IPS DF 6.9 (cell line): Measurements from ENCODE around the gene NARF.
A peak's percentile ranks its signal among the peaks of the same experiment; 100 is the strongest.
"Not testable (repeated sequence)": the region's sequence is repeated elsewhere in the genome, so short reads cannot be mapped to it uniquely, and the experiment has no call there.

Experiments
- DNase-seq: peaks from one replicate; pipeline ENCODE4 v3.0.0-alpha.2; 2013; ENCODE audit warnings: low read depth, low spot score
- H3K27ac ChIP-seq: one replicate; pipeline ENCODE4 v1.5.1; 2013; ENCODE audit warnings: low read length, control low read depth
- H3K27me3 ChIP-seq: 2 replicates; pipeline ENCODE4 v1.6.1; 2013; ENCODE audit warnings: mild to moderate bottlenecking, low read length; ENCODE audit not compliant: control insufficient read depth, insufficient read depth
- H3K36me3 ChIP-seq: 2 replicates; pipeline ENCODE4 v1.6.1; 2013; ENCODE audit warnings: low read length; ENCODE audit not compliant: control insufficient read depth, insufficient read depth
- H3K4me1 ChIP-seq: 2 replicates; pipeline ENCODE4 v1.6.1; 2013; ENCODE audit warnings: low read length; ENCODE audit not compliant: control insufficient read depth, insufficient read depth
- H3K4me3 ChIP-seq: 2 replicates; pipeline ENCODE4 v1.5.1; 2013; ENCODE audit warnings: mild to moderate bottlenecking, low read length
- H3K9me3 ChIP-seq: 2 replicates; pipeline ENCODE4 v1.6.1; 2013; ENCODE audit warnings: low read length, inconsistent platforms; ENCODE audit not compliant: control insufficient read depth, insufficient read depth
- WGBS: extraction: QIAGEN DNeasy Blood & Tissue Kit; methylation state at CpG from one replicate; pipeline ENCODE4 v1.1.7; 2013; ENCODE audit warnings: mixed read lengths, missing lambda C conversion rate; ENCODE audit not compliant: insufficient read length, insufficient coverage; 5-methylcytosine and 5-hydroxymethylcytosine counted together

The NARF gene

GRCh38 chr17:82446649-82447048 is 11.9 kb upstream of the NARF start:
- no peaks in the 10 kb centered on the region for H3K4me1 ChIP-seq
- no CpG with 5 or more reads among the region's 12 CpGs for WGBS
- no peak overlapping the region for H3K27ac ChIP-seq
- no peak overlapping the region for H3K4me3 ChIP-seq
- peaks cover 20% of the 10 kb centered on the region for H3K36me3 ChIP-seq
- no peaks in the 10 kb centered on the region for H3K27me3 ChIP-seq
- no peak for DNase-seq
- no peaks in the 10 kb centered on the region for H3K9me3 ChIP-seq

- no peaks in the 10 kb centered on the region for H3K9me3 ChIP-seq
- no peaks in the 10 kb centered on the region for H3K27me3 ChIP-seq
- no peak for DNase-seq
- no CpG with 5 or more reads among the region's 11 CpGs for WGBS
- H3K36me3 ChIP-seq = peaks cover 17% of the 10 kb centered on the region
- H3K27ac ChIP-seq = no peak overlapping the region
- H3K4me3 ChIP-seq = no peak overlapping the region
- H3K4me1 ChIP-seq = no peaks in the 10 kb centered on the region
These were observed 10.7 kb upstream of the NARF start for GRCh38 chr17:82447876-82448275.

GRCh38 chr17:82449131-82449882 is 9.2 kb upstream of the NARF start:
- Histone ChIP-seq H3K36me3 (peaks cover 4% of the 10 kb centered on the region; the same call in 1 of the 2 replicates), H3K27ac (no peak overlapping the region), H3K27me3 (no peaks in the 10 kb centered on the region), H3K4me3 (no peak overlapping the region), H3K9me3 (no peaks in the 10 kb centered on the region), H3K4me1 (no peaks in the 10 kb centered on the region)
- DNase-seq = no peak
- no CpG with 5 or more reads among the region's 30 CpGs for WGBS

GRCh38 chr17:82449883-82450356 is 8.6 kb upstream of the NARF start:
- H3K36me3 ChIP-seq = no peaks in the 10 kb centered on the region
- peak overlapping the region; percentile 91 for H3K4me3 ChIP-seq
- H3K27me3 ChIP-seq = no peaks in the 10 kb centered on the region
- no peaks in the 10 kb centered on the region for H3K9me3 ChIP-seq
- DNase-seq = no peak
- WGBS = no CpG with 5 or more reads among the region's 18 CpGs
- no peaks in the 10 kb centered on the region for H3K4me1 ChIP-seq
- no peak overlapping the region for H3K27ac ChIP-seq

- WGBS = no CpG with 5 or more reads among the region's 91 CpGs
These were observed 8.0 kb upstream of the NARF start, which contains the start of gene CYBC1 for GRCh38 chr17:82450357-82451106. CYBC1 (minus strand) TSS chr17:82450752; CDS start chr17:82449254, 1,498 bp downstream.

GRCh38 chr17:82452162-82452561 is 6.4 kb upstream of the NARF start:
- Histone ChIP-seq H3K4me3 (no peak overlapping the region), H3K36me3 (no peaks in the 10 kb centered on the region), H3K4me1 (no peaks in the 10 kb centered on the region), H3K27ac (no peak overlapping the region), H3K27me3 (no peaks in the 10 kb centered on the region), H3K9me3 (no peaks in the 10 kb centered on the region)
- WGBS = no CpG with 5 or more reads among the region's 3 CpGs
- DNase-seq = no peak

More at GRCh38 chr17:82450357-82451106, 8.0 kb upstream of the NARF start, which contains the start of gene CYBC1:
- Histone ChIP-seq H3K36me3 (no peaks in the 10 kb centered on the region), H3K9me3 (no peaks in the 10 kb centered on the region), H3K4me1 (no peaks in the 10 kb centered on the region), H3K4me3 (peak within 1 kb of the TSS; percentile 91), H3K27ac (no peak within 1 kb of the TSS), H3K27me3 (no peaks in the 10 kb centered on the region)
- peak; percentile 48 for DNase-seq

- not testable (repeated sequence) for H3K4me1 ChIP-seq, DNase-seq, H3K4me3 ChIP-seq, H3K27ac ChIP-seq, H3K9me3 ChIP-seq, H3K27me3 ChIP-seq, H3K36me3 ChIP-seq
- WGBS = no CpG with 5 or more reads among the region's 7 CpGs
These were observed 5.4 kb upstream of the NARF start for GRCh38 chr17:82453151-82453550.

GRCh38 chr17:82453706-82454105 is 4.8 kb upstream of the NARF start:
- WGBS = no CpG with 5 or more reads among the region's 21 CpGs
- not testable (repeated sequence) for H3K36me3 ChIP-seq

GRCh38 chr17:82457073-82457928 is 1.2 kb upstream of the NARF start:
- DNase-seq = no peak
- WGBS = no CpG with 5 or more reads among the region's 10 CpGs
- Histone ChIP-seq H3K27ac (no peak overlapping the region), H3K4me1 (0 out of 2 replicates have a peak, but pooled peaks cover 1% of the 10 kb centered on the region), H3K36me3 (peaks cover 4% of the 10 kb centered on the region; the same call in 1 of the 2 replicates), H3K4me3 (no peak overlapping the region; the same call in 1 of the 2 replicates), H3K27me3 (no peaks in the 10 kb centered on the region), H3K9me3 (no peaks in the 10 kb centered on the region)

More at GRCh38 chr17:82453706-82454105, 4.8 kb upstream of the NARF start:
- not testable (repeated sequence) for H3K27ac ChIP-seq, H3K27me3 ChIP-seq, DNase-seq, H3K4me3 ChIP-seq, H3K9me3 ChIP-seq, H3K4me1 ChIP-seq

- Histone ChIP-seq H3K36me3 (peaks cover 4% of the 10 kb centered on the region; the same call in 1 of the 2 replicates), H3K9me3 (no peaks in the 10 kb centered on the region), H3K27me3 (no peaks in the 10 kb centered on the region), H3K4me1 (0 out of 2 replicates have a peak, but pooled peaks cover 1% of the 10 kb centered on the region), H3K4me3 (peak overlapping the region; percentile 93; the same call in 1 of the 2 replicates), H3K27ac (no peak overlapping the region)
- peak; percentile 57 for DNase-seq
- WGBS = no CpG with 5 or more reads among the region's 8 CpGs
These were observed 687 bp upstream of the NARF start for GRCh38 chr17:82457929-82458178.
